HG03469 (cell line): ENCODE data around the gene CNN2.

Source experiments
- ATAC-seq: cut with Tn5 transposase; IDR thresholded peaks from one replicate; pipeline ENCODE4 v1.9.1; 2021; ENCODE audit warnings: mild to moderate bottlenecking, moderate library complexity, moderate number of reproducible peaks; ENCODE audit not compliant: unreplicated experiment

CNN2 gene

GRCh38 chr19:995051-995827 lies 31.2 kb upstream of the CNN2 start:
- no peak for ATAC-seq

GRCh38 chr19:996051-996838 lies 30.2 kb upstream of the CNN2 start:
- no peak for ATAC-seq

- ATAC-seq: no peak
Measured at GRCh38 chr19:998064-998463, 28.3 kb upstream of the CNN2 start.

- no peak for ATAC-seq
Measured at GRCh38 chr19:999379-999719, 27.1 kb upstream of the CNN2 start.

- no peak for ATAC-seq
Measured at GRCh38 chr19:1000095-1000494, 26.3 kb upstream of the CNN2 start, which contains the start of gene GRIN3B. Gene GRIN3B, plus strand, starts transcription at chr19:1000419. Its CDS starts 19 bp downstream, at chr19:1000438.

GRCh38 chr19:1000591-1001537 lies 25.5 kb upstream of the CNN2 start:
- ATAC-seq: no peak

GRCh38 chr19:1001538-1002166 lies 24.8 kb upstream of the CNN2 start:
- ATAC-seq: no peak

- no peak for ATAC-seq
Measured at GRCh38 chr19:1002600-1002999, 23.8 kb upstream of the CNN2 start.

- no peak for ATAC-seq
Measured at GRCh38 chr19:1003283-1003682, 23.1 kb upstream of the CNN2 start.

- ATAC-seq: no peak
Measured at GRCh38 chr19:1004204-1004802, 22.1 kb upstream of the CNN2 start.

- no peak for ATAC-seq
Measured at GRCh38 chr19:1004803-1005664, 21.4 kb upstream of the CNN2 start.

- no peak for ATAC-seq
Measured at GRCh38 chr19:1006711-1007398, 19.6 kb upstream of the CNN2 start.

GRCh38 chr19:1007399-1008251 lies 18.8 kb upstream of the CNN2 start:
- no peak for ATAC-seq

GRCh38 chr19:1008268-1009040 lies 18.0 kb upstream of the CNN2 start:
- no peak for ATAC-seq

GRCh38 chr19:1009041-1009980 lies 17.1 kb upstream of the CNN2 start:
- no peak for ATAC-seq

- no peak for ATAC-seq
Measured at GRCh38 chr19:1009981-1010538, 16.3 kb upstream of the CNN2 start.
